Measurements from ENCODE around the gene HNRNPA1. TPM values are rescaled to one million over a fixed set of nuclear protein-coding genes. Genes with fewer than 3 reads are reported as not detected.

Gene HNRNPA1
- total and polyA plus RNA-seq, 2 donors (not counting 3 experiments of a cell fraction or from before 2014, with no cell fraction given), result 566 to 1,470 TPM

DNA sequence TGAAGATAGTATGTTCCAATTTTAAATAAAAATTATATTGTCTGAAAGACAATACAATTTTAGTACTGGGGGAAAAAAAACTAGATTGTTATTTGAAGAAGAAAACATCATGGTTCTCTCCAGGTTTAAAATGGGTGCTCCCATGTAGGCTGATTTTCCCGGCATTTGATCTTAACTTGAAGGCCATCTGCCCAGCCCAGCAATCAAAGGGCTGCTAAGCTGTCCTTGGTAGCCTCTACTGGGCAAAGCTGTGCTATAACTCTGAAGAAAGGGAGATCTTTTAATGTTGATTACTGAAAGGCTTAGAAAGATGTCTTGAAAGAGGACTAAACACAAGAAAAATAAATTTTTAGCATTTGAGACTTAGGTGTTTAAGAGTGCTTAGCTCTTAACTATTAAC is 42.0 kb upstream of the HNRNPA1 start:
- Histone ChIP-seq H3K4me3 (replicated peaks in 1 of 3; ENCODE audit: insufficient read depth in 1 of 3, low read depth in 1 of 3, low read length in 3 of 3) (no peak overlapping the region), H3K27ac (ENCODE audit: insufficient read depth, low read depth, low read length) (no peak overlapping the region), H4K20me1 (replicated peaks; ENCODE audit: control insufficient read depth, extremely low read depth, insufficient read depth, low read length) (no peaks in the 10 kb centered on the region), H3K79me2 (ENCODE audit: control insufficient read depth, insufficient read depth, low read length) (no peaks in the 10 kb centered on the region), H3K4me1 (ENCODE audit: control insufficient read depth, extremely low read depth, insufficient read depth, low read length) (no peaks in the 10 kb centered on the region), H3K27me3 (ENCODE audit: control insufficient read depth in 2 of 2, insufficient read depth in 2 of 2, low read length in 2 of 2) (no peaks in the 10 kb centered on the region), H3K9ac (replicated peaks; ENCODE audit: extremely low read depth, insufficient read depth, low read length) (no peak overlapping the region), H2AFZ (ENCODE audit: low read depth, low read length) (no peak overlapping the region), H3K9me3 (replicated peaks; ENCODE audit: control insufficient read depth, insufficient read depth, low read length) (no peaks in the 10 kb centered on the region), H3K9me1 (replicated peaks; ENCODE audit: control insufficient read depth, extremely low read depth, insufficient read depth, low read length) (no peaks in the 10 kb centered on the region), H3K36me3 (ENCODE audit: control insufficient read depth in 2 of 2, extremely low read depth in 1 of 2, insufficient read depth in 2 of 2, low read length in 2 of 2) (peaks cover 4 to 5% of the 10 kb centered on the region in 2 experiments), H3K4me2 (ENCODE audit: insufficient read depth, low read length) (no peak overlapping the region)
- POLR2A ChIA-PET, result no interaction called here
- intact Hi-C loops (cut with micrococcal nuclease), result no loop called here
- FAIRE-seq (no peak), DNase-seq (ENCODE audit: low read depth, low spot score) (no peak)
- CTCF ChIA-PET, result interaction anchor here (1.0 to 3.7 kb wide), 3 partner anchors 13 to 141 kb away, joined by 3 to 28 read pairs (median 3); no protein-coding TSS in a partner anchor
- dilution Hi-C loops (cut with MboI; ENCODE audit: extremely low pct_ligation_motif_present, low sequenced_read_pairs), result no loop called here
- TF ChIP-seq GATA2 (IDR thresholded peaks at IDR 0.05; ENCODE audit: insufficient read depth, insufficient read length, low read depth, low read length), result no peak
- TF ChIP-seq EZH2 (IDR thresholded peaks at IDR 0.05; ENCODE audit: borderline replicate concordance, low read depth, low read length, severe bottlenecking), result no peak
- TF ChIP-seq, protein P1, sequence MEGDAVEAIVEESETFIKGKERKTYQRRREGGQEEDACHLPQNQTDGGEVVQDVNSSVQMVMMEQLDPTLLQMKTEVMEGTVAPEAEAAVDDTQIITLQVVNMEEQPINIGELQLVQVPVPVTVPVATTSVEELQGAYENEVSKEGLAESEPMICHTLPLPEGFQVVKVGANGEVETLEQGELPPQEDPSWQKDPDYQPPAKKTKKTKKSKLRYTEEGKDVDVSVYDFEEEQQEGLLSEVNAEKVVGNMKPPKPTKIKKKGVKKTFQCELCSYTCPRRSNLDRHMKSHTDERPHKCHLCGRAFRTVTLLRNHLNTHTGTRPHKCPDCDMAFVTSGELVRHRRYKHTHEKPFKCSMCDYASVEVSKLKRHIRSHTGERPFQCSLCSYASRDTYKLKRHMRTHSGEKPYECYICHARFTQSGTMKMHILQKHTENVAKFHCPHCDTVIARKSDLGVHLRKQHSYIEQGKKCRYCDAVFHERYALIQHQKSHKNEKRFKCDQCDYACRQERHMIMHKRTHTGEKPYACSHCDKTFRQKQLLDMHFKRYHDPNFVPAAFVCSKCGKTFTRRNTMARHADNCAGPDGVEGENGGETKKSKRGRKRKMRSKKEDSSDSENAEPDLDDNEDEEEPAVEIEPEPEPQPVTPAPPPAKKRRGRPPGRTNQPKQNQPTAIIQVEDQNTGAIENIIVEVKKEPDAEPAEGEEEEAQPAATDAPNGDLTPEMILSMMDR (IDR thresholded peaks at IDR 0.05; ENCODE audit: extremely low read depth in 1 of 2, insufficient read depth in 1 of 2, low read depth in 1 of 2, low read length in 2 of 2), result no peak
- TF ChIP-seq FOS (IDR thresholded peaks at IDR 0.05; ENCODE audit: borderline replicate concordance, insufficient read depth, low read length), result no peak
- TF ChIP-seq POLR2A (IDR thresholded peaks at IDR 0.05; ENCODE audit: low read depth, low read length), result no peak
- TF ChIP-seq MYC (IDR thresholded peaks at IDR 0.05; ENCODE audit: low read depth, low read length), result no peak
- TF ChIP-seq, protein P2, sequence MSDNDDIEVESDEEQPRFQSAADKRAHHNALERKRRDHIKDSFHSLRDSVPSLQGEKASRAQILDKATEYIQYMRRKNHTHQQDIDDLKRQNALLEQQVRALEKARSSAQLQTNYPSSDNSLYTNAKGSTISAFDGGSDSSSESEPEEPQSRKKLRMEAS (IDR thresholded peaks at IDR 0.05; ENCODE audit: insufficient read depth, insufficient read length), result no peak
- no peak for TF ChIP-seq POLR2AphosphoS5 (IDR thresholded peaks at IDR 0.05; ENCODE audit: insufficient read depth, low read depth, low read length)
- TF ChIP-seq JUN (IDR thresholded peaks at IDR 0.05; ENCODE audit: borderline replicate concordance, insufficient read depth, insufficient read length, low read depth), result no peak
- BruUV-seq (replicated peaks), result no TSS peak
